Peyer's patch (tissue), 4 donors: ENCODE measurements around the gene SEH1L. TPM values are rescaled to one million over a fixed set of nuclear protein-coding genes. Genes with fewer than 3 reads are reported as not detected.
A peak's percentile ranks its signal among the peaks of the same experiment; 100 is the strongest.
"Not testable (repeated sequence)": the region's sequence is repeated elsewhere in the genome, so short reads cannot be mapped to it uniquely, and the experiment has no call there.

Source experiments
- DNase-seq, 3 donors: peaks; one replicate each; pipeline ENCODE4 v3.0.0-alpha.2; 2017 to 2019
- H3K27ac ChIP-seq, 4 donors: fragments of 200-600 bp; sonication (generic); one replicate each; pipeline ENCODE4 v1.5.1; 2016 to 2019
- H3K27me3 ChIP-seq, 2 donors: fragments of 200-600 bp; sonication (generic); one replicate each; pipeline ENCODE4 v1.5.1; 2019
- H3K36me3 ChIP-seq, 3 donors: fragments of 200-600 bp; sonication (generic); one replicate each; pipeline ENCODE4 v1.5.1; 2016 to 2019
- H3K4me1 ChIP-seq, 4 donors: fragments of 200-600 bp; sonication (generic); one replicate each; pipeline ENCODE4 v1.5.1; 2016 to 2019
- H3K4me3 ChIP-seq, 4 donors: fragments of 200-600 bp; sonication (generic); 1 replicate in 3 of 4; 2 replicates in 1 of 4; pipeline ENCODE4 v1.5.1; 2016 to 2019; ENCODE audit warnings: mild to moderate bottlenecking in 1 of 4
- H3K9me3 ChIP-seq, 4 donors: fragments of 200-600 bp; sonication (generic); one replicate each; pipeline ENCODE4 v1.5.1; 2016 to 2019; ENCODE audit warnings: mild to moderate bottlenecking in 1 of 4
- POLR2A ChIP-seq, 2 donors: fragments of 450-650 bp; IDR thresholded peaks; one replicate each; pipeline ENCODE4 v1.5.1; 2017; ENCODE audit warnings: antibody characterized with exemption in 2 of 2, mild to moderate bottlenecking in 2 of 2, moderate library complexity in 2 of 2
- total RNA-seq, 4 donors: library from RNA; depleted of rRNA; stranded (reverse); fragments of >200 nt; gene quantifications; one replicate each; pipeline ENCODE4 v1.1.0, GENCODE V29; 2016
- TF ChIP-seq, protein P1 (sequence below), 6 experiments: fragments of 450-650 bp in 4 of 6; fragments of 200-600 bp in 2 of 6; sonication (generic) in 1 of 6; IDR thresholded peaks; one replicate each; pipeline ENCODE4 v1.5.1; 2017 to 2019; ENCODE audit warnings: antibody characterized with exemption in 6 of 6, mild to moderate bottlenecking in 3 of 6, moderate library complexity in 1 of 6

The SEH1L gene
- total RNA-seq, 4 donors from 2014 or later = 18.6 to 38.0 (median 25.3) TPM

DNA sequence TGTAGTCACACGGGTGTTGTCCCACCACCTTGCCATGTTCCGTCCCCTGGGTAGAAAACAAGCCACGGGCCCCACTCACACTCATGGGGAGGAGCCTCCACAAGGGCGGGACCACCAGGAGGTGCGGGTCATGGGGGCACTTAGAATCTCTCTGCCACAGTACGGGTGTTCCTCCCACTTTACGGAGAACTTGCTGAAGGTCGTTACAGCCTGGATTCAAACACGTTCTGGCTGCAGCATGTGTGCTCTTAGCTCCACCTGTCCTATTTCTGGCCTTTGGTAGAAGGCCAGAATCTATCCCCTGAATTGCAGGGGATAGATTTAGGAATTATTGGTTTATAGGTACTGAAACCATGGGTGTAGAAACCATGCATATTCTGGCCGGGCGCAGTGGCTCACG lies 28.5 kb downstream of the SEH1L start:
- Histone ChIP-seq H3K9me3 (no peaks in the 10 kb centered on the region), H3K36me3 (peaks cover 0 to 44% (median 0%) of the 10 kb centered on the region in 3 donors), H3K4me3 (no peak overlapping the region), H3K27ac (no peak overlapping the region), H3K4me1 (no peaks in the 10 kb centered on the region), H3K27me3 (no peaks in the 10 kb centered on the region)
- TF ChIP-seq, protein P1, sequence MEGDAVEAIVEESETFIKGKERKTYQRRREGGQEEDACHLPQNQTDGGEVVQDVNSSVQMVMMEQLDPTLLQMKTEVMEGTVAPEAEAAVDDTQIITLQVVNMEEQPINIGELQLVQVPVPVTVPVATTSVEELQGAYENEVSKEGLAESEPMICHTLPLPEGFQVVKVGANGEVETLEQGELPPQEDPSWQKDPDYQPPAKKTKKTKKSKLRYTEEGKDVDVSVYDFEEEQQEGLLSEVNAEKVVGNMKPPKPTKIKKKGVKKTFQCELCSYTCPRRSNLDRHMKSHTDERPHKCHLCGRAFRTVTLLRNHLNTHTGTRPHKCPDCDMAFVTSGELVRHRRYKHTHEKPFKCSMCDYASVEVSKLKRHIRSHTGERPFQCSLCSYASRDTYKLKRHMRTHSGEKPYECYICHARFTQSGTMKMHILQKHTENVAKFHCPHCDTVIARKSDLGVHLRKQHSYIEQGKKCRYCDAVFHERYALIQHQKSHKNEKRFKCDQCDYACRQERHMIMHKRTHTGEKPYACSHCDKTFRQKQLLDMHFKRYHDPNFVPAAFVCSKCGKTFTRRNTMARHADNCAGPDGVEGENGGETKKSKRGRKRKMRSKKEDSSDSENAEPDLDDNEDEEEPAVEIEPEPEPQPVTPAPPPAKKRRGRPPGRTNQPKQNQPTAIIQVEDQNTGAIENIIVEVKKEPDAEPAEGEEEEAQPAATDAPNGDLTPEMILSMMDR (IDR thresholded peaks at IDR 0.05) = no peak
- TF ChIP-seq POLR2A (IDR thresholded peaks at IDR 0.05) = no peak
- DNase-seq = no peak

DNA sequence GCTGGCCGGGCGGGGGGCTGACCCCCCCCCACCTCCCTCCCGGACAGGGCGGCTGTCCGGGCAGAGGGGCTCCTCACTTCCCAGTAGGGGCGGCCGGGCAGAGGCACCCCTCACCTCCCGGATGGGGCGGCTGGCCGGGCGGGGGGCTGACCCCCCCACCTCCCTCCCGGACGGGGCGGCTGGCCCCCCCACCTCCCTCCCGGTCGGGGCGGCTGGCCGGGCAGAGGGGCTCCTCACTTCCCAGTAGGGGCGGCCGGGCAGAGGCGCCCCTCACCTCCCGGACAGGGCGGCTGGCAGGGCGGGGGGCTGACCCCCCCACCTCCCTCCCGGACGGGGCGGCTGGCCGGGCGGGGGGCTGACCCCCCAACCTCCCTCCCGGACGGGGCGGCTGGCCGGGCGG lies 32.3 kb downstream of the SEH1L start:
- H3K4me3 ChIP-seq, DNase-seq, H3K4me1 ChIP-seq, H3K9me3 ChIP-seq, H3K27me3 ChIP-seq, H3K27ac ChIP-seq: not testable (repeated sequence)
- H3K36me3 ChIP-seq = peaks cover 0 to 36% (median 0%) of the 10 kb centered on the region in 3 donors

DNA sequence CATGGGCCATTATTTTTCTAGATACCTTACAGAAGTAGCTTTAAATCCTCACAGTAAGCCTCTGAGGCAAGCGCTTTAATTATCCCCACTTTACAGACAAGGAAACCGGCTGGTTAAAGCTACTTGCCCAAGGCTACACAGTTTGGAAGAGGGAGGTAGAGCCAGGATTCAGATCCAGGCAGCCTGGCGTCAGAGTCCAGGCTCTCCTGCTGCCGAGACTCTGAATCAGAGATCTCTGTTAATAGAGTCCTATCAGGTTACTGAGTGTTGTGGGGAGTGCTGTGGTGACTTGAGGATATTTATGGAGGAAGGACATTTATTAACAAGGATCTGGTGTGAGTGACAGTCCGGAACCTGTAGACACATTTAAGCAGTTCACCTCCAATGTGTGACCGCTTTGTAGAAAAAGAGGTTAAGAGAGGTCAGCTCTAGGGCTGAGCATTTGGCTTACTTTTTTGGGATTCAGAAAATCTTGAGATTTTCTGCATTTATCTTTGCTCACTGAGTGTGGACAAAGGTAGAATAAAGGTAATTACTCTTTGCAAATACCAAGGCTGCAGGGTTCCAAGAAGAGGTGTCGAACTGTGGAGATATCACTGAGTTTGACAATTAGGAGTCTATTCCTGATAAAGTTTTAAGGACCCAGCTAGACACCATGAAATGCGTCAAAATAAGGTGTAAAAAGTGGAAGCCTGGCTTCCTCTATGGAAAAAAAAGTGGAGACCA lies 41.7 kb downstream of the SEH1L start:
- DNase-seq = no peak
- no peaks in the 10 kb centered on the region for H3K9me3 ChIP-seq
- H3K4me3 ChIP-seq = no peak overlapping the region
- no peak overlapping the region for H3K27ac ChIP-seq
- no peaks in the 10 kb centered on the region for H3K27me3 ChIP-seq
- peaks cover 0 to 6% (median 0%) of the 10 kb centered on the region in 3 donors for H3K36me3 ChIP-seq
- no peak for TF ChIP-seq POLR2A (IDR thresholded peaks at IDR 0.05)
- TF ChIP-seq, protein P1 (IDR thresholded peaks at IDR 0.05) = no peak
- H3K4me1 ChIP-seq = peaks cover 0 to 28% (median 0%) of the 10 kb centered on the region in 4 donors

DNA sequence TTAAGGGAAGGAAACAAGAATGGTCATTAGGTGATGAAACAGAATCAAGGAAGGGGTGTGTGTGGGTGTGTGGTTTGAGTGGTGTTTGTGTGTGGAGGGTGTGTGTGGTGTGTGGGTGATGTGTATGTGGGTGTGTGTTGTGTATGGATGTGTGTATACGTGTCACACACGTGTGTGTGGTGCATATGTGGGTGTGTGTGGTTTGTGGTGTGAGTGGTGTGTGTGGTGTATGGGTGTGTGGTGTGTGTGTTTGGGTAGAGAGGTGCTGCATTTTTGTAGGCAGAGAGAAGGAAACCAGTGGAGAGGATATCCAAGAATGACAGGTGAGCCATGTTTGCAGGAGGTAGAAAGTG lies 42.3 kb downstream of the SEH1L start:
- no peaks in the 10 kb centered on the region for H3K27me3 ChIP-seq
- H3K27ac ChIP-seq = no peak overlapping the region
- peak overlapping the region in 1 of 4 donors; percentile 88 for H3K4me3 ChIP-seq
- TF ChIP-seq, protein P1 (IDR thresholded peaks at IDR 0.05) = no peak
- no peak for TF ChIP-seq POLR2A (IDR thresholded peaks at IDR 0.05)
- DNase-seq = no peak
- no peaks in the 10 kb centered on the region for H3K9me3 ChIP-seq
- peaks cover 0 to 5% (median 0%) of the 10 kb centered on the region in 3 donors for H3K36me3 ChIP-seq
- peaks cover 0 to 29% (median 0%) of the 10 kb centered on the region in 4 donors for H3K4me1 ChIP-seq

DNA sequence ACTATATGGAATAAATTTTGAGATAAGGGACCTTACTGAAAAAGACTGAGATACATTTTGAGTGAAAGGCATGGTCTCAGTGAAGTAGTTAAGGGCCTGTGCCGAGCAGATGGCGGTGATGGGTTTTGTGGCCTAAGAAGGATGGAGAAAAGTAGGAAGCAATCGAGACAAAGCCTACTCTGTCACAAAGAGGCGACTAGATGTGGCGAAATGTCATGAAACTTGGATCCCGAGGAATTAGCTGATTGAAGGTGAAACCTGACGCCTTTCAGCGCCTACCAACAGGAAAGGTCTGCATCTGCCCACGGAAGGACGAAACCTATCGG lies 42.8 kb downstream of the SEH1L start:
- no peak for TF ChIP-seq POLR2A (IDR thresholded peaks at IDR 0.05)
- TF ChIP-seq, protein P1 (IDR thresholded peaks at IDR 0.05) = no peak
- H3K4me1 ChIP-seq = peaks cover 0 to 29% (median 0%) of the 10 kb centered on the region in 4 donors

DNA sequence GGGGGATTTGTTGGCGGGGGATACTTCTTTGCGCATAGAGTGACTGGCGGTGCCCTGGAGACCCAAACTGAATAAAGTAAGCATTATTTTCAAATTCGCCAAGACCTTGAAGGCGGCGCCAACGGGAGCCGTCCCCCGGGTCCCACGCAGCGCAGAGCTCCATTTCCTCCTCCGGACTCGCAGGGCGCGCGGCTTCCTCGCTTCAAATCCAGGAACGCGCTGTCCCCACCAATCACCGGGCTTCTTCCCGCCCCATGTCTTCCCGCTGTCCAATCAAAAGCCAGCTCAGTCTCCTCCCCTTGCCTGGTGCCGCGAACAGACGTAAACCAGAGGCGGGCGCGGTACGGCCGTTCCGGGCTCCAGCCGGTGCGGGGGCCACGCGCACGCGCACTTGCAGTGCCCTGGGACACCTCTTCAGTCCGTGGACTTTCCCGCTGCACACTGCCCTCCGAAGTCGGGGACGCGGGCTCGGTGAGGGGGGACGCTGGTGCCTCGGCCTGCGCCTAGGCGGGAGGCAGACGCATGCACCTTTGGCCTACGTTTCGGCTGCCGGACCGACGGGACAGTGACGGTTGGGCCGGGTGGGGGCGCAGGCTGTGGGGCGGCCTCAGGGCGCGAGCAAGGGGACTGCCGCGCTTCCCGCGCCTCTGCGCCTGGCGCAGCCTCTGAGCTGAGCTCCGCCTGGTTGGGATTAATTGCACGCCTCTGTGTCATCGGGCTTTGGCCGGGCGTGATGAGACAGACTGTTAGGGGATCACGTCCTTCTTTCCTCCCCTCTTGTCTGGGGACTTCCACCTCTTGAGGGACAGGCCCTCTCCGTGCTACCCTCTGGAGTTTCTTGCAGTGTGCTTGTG lies 43.4 kb downstream of the SEH1L start, which contains the start of gene CEP192:
TSS of gene CEP192 (plus strand) at position 396 of the 854 bp plus-strand sequence. CDS start 8,063 bp downstream, outside the sequence.
- Histone ChIP-seq H3K4me3 (peak within 1 kb of the TSS; percentile 60 to 88 (median 73)), H3K27me3 (no peaks in the 10 kb centered on the region), H3K36me3 (peaks cover 0 to 5% (median 0%) of the 10 kb centered on the region in 3 donors), H3K9me3 (no peaks in the 10 kb centered on the region), H3K27ac (peak within 1 kb of the TSS; percentile 63 to 94 (median 88)), H3K4me1 (peaks cover 0 to 29% (median 0%) of the 10 kb centered on the region in 4 donors)
- TF ChIP-seq POLR2A (IDR thresholded peaks at IDR 0.05) = peak; percentile 76 to 87
- TF ChIP-seq, protein P1 (IDR thresholded peaks at IDR 0.05) = peak in 1 of 6 experiments; percentile 20
- peak; percentile 96 to 99 (median 98) for DNase-seq

More for the DNA sequence above, 42.8 kb downstream of the SEH1L start:
- Histone ChIP-seq H3K9me3 (no peaks in the 10 kb centered on the region), H3K36me3 (peaks cover 0 to 5% (median 0%) of the 10 kb centered on the region in 3 donors), H3K27ac (peak overlapping the region; percentile 55 to 94 (median 88)), H3K27me3 (no peaks in the 10 kb centered on the region), H3K4me3 (peak overlapping the region; percentile 60 to 88 (median 73))
- DNase-seq = no peak
